ENCODE results near the gene MYL6. TPM values are rescaled to one million over a fixed set of nuclear protein-coding genes. Genes with fewer than 3 reads are reported as not detected.

MYL6 gene
- total RNA-seq, 1 experiment from 2014 or later = 716 TPM

- no peak overlapping the region for H3K4me3 Mint-ChIP-seq (ENCODE audit: unreplicated experiment)
These were observed 6.2 kb downstream of the MYL6 start for GRCh38 chr12:56164345-56164729.

GRCh38 chr12:56165369-56165768 lies 7.2 kb downstream of the MYL6 start:
- no peak for TF ChIP-seq CTCF (IDR thresholded peaks at IDR 0.05; ENCODE audit: unreplicated experiment)
- BruUV-seq (replicated peaks) = no TSS peak
- POLR2A ChIA-PET = interaction anchor here (1.1 to 7.6 kb wide), 7 partner anchors 9 to 47 kb away, joined by 3 to 146 read pairs (median 6); partner anchors contain the start of genes ESYT1, SMARCC2 and ZC3H10
- CTCF ChIA-PET = interaction anchor here (0.5 to 1.5 kb wide), 7 partner anchors 9 to 121 kb away, joined by 3 to 6 read pairs (median 3); partner anchors contain the start of gene RNF41
- Mint-ChIP-seq H3K27ac (ENCODE audit: low read depth, unreplicated experiment) (peak overlapping the region; percentile 16), H3K27me3 (ENCODE audit: insufficient read depth, unreplicated experiment) (no peaks in the 10 kb centered on the region), H3K4me3 (ENCODE audit: unreplicated experiment) (no peak overlapping the region), H3K4me1 (ENCODE audit: insufficient read depth, unreplicated experiment) (peaks cover 12% of the 10 kb centered on the region), H3K36me3 (ENCODE audit: insufficient read depth, unreplicated experiment) (peaks cover 98% of the 10 kb centered on the region), H3K9me3 (ENCODE audit: unreplicated experiment) (no peaks in the 10 kb centered on the region)
- no peak for DNase-seq (ENCODE audit: unreplicated experiment)
- intact Hi-C loops (cut with micrococcal nuclease) = no loop called here

More at GRCh38 chr12:56164345-56164729, 6.2 kb downstream of the MYL6 start:
- H3K36me3 Mint-ChIP-seq (ENCODE audit: insufficient read depth, unreplicated experiment) = peaks cover 98% of the 10 kb centered on the region
- ChIA-PET CTCF (interaction anchor here (1.0 to 6.1 kb wide), 2 partner anchors 10 to 24 kb away, joined by 3 to 36 read pairs; partner anchors contain the start of gene SMARCC2), POLR2A (interaction anchor here (0.6 to 7.6 kb wide), 6 partner anchors 9 to 45 kb away, joined by 3 to 146 read pairs (median 11); partner anchors contain the start of genes ESYT1 and SMARCC2)
- intact Hi-C loops (cut with micrococcal nuclease) = no loop called here
- no peak for TF ChIP-seq CTCF (IDR thresholded peaks at IDR 0.05; ENCODE audit: unreplicated experiment)
- peaks cover 23% of the 10 kb centered on the region for H3K4me1 Mint-ChIP-seq (ENCODE audit: insufficient read depth, unreplicated experiment)
- no peaks in the 10 kb centered on the region for H3K9me3 Mint-ChIP-seq (ENCODE audit: unreplicated experiment)
- no peaks in the 10 kb centered on the region for H3K27me3 Mint-ChIP-seq (ENCODE audit: insufficient read depth, unreplicated experiment)
- BruUV-seq (replicated peaks) = no TSS peak
- no peak for DNase-seq (ENCODE audit: unreplicated experiment)
- H3K27ac Mint-ChIP-seq (ENCODE audit: low read depth, unreplicated experiment) = no peak overlapping the region

- CTCF ChIA-PET = interaction anchor here (0.8 kb wide), 1 partner anchor 53 kb away, joined by 3 read pairs; no protein-coding TSS in a partner anchor
- Mint-ChIP-seq H3K4me1 (ENCODE audit: insufficient read depth, unreplicated experiment) (no peaks in the 10 kb centered on the region), H3K4me3 (ENCODE audit: unreplicated experiment) (no peak overlapping the region), H3K9me3 (ENCODE audit: unreplicated experiment) (no peaks in the 10 kb centered on the region), H3K27ac (ENCODE audit: low read depth, unreplicated experiment) (no peak overlapping the region), H3K27me3 (ENCODE audit: insufficient read depth, unreplicated experiment) (no peaks in the 10 kb centered on the region), H3K36me3 (ENCODE audit: insufficient read depth, unreplicated experiment) (peaks cover 97% of the 10 kb centered on the region)
- DNase-seq (ENCODE audit: unreplicated experiment) = no peak
- BruUV-seq (replicated peaks) = no TSS peak
- POLR2A ChIA-PET = interaction anchor here (0.6 to 3.7 kb wide), 4 partner anchors 9 to 19 kb away, joined by 3 to 24 read pairs (median 3); partner anchors contain the start of gene MYL6
- no peak for TF ChIP-seq CTCF (IDR thresholded peaks at IDR 0.05; ENCODE audit: unreplicated experiment)
- intact Hi-C loops (cut with micrococcal nuclease) = no loop called here
These were observed 11.1 kb downstream of the MYL6 start for GRCh38 chr12:56169229-56169759.

GRCh38 chr12:56172839-56173238 lies 14.7 kb downstream of the MYL6 start:
- H3K27ac Mint-ChIP-seq (ENCODE audit: low read depth, unreplicated experiment) = no peak overlapping the region
- POLR2A ChIA-PET = interaction anchor here (0.6 to 4.1 kb wide), 4 partner anchors 7 to 192 kb away, joined by 3 to 15 read pairs (median 10); partner anchors contain the start of genes MYL6 and SMARCC2

More at GRCh38 chr12:56172839-56173238, 14.7 kb downstream of the MYL6 start:
- H3K36me3 Mint-ChIP-seq (ENCODE audit: insufficient read depth, unreplicated experiment) = peaks cover 97% of the 10 kb centered on the region
- DNase-seq (ENCODE audit: unreplicated experiment) = no peak
- TF ChIP-seq CTCF (IDR thresholded peaks at IDR 0.05; ENCODE audit: unreplicated experiment) = no peak
- no peaks in the 10 kb centered on the region for H3K9me3 Mint-ChIP-seq (ENCODE audit: unreplicated experiment)
- CTCF ChIA-PET = interaction anchor here (0.5 to 0.9 kb wide), 4 partner anchors 19 to 1135 kb away, joined by 3 to 5 read pairs (median 3); no protein-coding TSS in a partner anchor
- intact Hi-C loops (cut with micrococcal nuclease) = no loop called here
- BruUV-seq (replicated peaks) = no TSS peak
- H3K4me1 Mint-ChIP-seq (ENCODE audit: insufficient read depth, unreplicated experiment) = no peaks in the 10 kb centered on the region
- H3K4me3 Mint-ChIP-seq (ENCODE audit: unreplicated experiment) = no peak overlapping the region
- H3K27me3 Mint-ChIP-seq (ENCODE audit: insufficient read depth, unreplicated experiment) = no peaks in the 10 kb centered on the region

Measured in MCF 10A (cell line).